Midbrain (tissue), 1 donor: ENCODE results near the gene NFKB1.
A peak's percentile ranks its signal among the peaks of the same experiment; 100 is the strongest.
"Not testable (repeated sequence)": the region's sequence is repeated elsewhere in the genome, so short reads cannot be mapped to it uniquely, and the experiment has no call there.

Source experiments
- DNase-seq: peaks from one replicate; lab custom pipeline; 2025; lab: John Stamatoyannopoulos, UW

The NFKB1 gene

DNA sequence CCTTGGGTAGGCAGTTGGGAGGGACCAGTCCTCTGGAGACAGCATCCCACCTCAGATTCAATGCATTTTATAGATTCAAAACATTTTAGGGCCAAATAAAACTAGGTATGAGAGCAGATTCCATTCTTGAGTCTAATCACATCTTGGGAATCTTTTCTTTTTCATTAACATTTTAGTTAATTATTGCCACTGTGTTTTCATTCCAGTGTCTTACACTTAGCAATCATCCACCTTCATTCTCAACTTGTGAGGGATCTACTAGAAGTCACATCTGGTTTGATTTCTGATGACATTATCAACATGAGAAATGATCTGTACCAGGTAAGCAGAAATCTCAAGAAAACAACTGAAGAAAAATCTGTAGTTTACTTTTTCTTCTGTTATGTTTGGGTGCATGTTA lies 99.5 kb downstream of the NFKB1 start:
- no peak for DNase-seq

DNA sequence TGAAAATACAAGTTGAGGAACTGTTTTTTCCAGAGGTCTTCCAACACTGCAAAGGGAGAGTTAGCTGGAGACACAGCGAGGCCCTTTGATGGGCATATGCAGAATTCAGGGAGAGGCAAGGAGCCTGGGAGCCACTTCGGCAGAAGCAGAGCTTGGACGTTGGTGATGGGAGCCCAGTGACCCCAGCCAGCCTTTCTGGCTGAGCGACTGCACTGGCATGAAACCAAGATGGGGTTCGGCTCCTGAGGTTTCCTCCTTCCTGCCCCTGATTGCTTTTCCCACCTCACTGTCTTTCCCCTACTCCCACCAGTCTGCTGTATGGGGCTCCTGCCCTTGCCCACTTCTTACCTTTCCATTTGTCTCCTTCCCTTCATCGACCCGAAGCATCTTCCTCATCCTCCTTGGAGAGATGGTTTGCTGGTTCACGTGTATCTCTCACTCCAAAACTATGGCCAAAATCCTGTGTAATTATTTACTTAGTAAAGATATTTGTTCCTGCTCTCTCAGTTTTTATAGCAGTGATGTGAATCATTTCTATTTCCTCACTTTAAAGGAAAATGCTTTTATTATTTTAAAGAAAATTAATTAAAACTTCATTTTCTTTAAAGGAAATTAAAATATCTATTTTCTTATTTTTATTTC lies 100.5 kb downstream of the NFKB1 start:
- DNase-seq, result no peak

DNA sequence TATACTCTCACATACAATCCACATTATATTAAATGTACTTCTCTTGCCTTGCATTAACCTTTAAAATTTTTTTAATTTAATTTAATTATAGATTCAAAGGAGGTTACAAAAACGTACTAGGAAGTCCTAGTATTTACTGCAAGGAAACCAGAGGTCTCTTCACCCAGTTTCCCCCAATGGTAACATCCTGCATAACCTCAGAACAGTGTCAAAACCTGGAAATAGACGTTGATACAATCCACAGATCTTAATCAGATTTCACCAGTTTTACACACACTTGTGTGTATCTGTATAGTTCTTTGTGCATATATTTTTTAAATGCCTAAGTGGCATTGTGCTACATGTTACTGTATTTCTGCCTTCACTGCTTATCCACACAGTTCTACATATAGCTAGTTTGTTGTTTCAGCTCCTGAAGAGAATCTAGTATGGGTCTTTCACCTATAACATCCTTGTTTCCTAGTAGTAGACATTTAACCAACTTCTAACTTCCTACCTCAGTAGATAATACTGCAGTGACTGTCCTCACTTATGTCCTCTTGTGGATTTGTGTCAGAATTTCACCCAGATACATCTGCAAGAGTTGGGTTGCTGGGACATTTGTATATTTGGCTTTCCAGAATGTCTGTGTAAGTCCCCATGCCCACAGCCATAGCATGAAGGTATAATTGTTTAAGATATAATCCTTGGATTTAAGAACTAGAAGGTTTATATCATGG lies 103.2 kb downstream of the NFKB1 start:
- no peak for DNase-seq

DNA sequence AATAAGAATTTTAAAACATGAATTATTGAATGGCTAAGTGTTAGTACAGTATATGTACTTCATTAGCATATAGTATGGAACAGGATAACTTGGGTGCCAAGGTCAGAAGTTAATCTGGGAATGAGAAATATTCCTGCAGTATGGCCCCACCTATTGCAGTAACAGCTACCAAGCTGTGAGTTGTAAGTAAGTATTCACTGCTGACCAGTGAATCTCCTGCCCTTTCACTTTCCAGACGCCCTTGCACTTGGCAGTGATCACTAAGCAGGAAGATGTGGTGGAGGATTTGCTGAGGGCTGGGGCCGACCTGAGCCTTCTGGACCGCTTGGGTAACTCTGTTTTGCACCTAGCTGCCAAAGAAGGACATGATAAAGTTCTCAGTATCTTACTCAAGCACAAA lies 105.1 kb downstream of the NFKB1 start:
- DNase-seq, result no peak

DNA sequence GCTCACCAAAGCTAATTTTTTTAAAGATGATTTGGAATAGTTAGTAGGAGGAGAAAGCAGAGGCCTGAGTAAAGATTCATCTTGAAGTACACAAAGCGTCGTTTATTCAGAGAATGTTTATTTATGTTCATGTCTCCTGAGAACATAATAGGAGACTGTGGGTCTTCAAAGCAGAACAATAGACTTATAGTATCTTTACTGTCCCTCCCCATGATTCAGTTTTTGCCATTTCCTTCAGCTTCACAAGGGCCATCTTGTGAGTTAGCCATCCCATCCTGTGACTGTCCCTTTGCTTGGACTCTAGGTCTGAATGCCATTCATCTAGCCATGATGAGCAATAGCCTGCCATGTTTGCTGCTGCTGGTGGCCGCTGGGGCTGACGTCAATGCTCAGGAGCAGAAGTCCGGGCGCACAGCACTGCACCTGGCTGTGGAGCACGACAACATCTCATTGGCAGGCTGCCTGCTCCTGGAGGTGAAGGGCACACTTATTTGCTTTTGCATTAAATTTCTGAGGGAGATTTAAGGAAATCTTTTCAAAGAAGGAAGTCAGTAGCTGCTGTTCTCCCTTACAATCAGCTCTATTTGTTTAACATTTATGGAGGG lies 105.8 kb downstream of the NFKB1 start:
- no peak for DNase-seq

DNA sequence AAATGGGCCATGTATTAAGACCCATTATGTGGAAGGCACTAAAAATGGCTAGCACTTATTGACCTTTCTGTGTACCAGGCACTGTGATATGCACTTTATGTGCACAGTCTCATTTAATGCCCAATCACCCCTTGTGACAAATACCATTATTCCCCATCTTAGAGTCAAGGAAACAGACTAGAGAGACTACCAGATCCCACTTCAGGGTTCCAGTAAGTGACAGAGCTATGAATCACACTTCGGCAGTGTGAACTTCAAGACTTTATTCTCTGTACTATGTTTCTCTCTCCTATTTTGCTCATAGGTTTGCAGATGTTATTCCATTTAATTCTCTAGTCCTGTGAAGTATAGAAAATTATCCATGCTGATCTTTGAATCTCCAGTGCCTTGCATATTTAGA lies 107.0 kb downstream of the NFKB1 start:
- DNase-seq, result no peak

DNA sequence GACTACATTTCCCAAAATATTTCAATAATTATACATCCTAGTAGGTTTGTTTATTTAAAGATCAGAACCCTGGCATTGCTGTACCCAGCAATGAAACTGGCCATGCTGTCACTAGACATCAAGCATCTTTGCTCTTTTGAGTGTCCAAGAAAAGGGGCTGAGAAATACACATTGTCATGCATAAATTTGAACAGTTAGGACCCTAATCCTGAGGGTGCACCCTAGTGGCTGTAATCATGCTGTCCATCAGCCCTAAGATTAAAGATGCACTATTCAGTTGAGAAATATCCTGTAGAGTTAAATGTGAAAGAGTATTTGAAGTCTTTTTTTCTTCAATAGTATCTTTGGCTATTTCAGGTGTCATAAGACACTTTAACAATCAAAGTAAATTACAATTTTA lies 108.8 kb downstream of the NFKB1 start:
- DNase-seq, result no peak

DNA sequence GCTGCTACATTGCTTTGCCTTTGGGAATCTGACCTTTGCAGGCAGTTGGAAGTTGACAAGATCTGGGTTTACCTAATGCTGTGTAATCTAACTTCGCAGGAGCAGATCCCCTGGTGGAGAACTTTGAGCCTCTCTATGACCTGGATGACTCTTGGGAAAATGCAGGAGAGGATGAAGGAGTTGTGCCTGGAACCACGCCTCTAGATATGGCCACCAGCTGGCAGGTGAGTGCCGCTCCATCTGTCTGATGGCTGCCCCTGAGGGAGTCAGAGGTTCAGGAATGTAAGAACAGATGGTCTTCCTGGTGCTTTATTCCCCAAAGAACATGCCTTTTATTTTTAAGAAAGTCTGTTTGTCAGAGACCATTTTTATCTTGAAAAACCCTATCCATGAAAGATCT lies 109.3 kb downstream of the NFKB1 start:
- no peak for DNase-seq

DNA sequence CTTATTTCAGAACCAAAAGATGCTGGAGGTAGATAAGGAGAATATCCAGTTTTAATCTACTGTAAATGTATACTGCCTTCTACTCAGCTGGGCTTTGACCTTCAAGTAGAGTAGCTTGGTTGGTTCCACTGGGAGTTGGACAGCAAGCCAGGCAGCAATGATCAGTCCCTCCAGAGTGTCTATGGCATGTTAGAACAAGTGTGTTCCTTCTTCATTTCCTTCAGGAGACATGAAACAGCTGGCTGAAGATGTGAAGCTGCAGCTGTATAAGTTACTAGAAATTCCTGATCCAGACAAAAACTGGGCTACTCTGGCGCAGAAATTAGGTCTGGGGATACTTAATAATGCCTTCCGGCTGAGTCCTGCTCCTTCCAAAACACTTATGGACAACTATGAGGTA lies 111.1 kb downstream of the NFKB1 start:
- DNase-seq, result no peak

DNA sequence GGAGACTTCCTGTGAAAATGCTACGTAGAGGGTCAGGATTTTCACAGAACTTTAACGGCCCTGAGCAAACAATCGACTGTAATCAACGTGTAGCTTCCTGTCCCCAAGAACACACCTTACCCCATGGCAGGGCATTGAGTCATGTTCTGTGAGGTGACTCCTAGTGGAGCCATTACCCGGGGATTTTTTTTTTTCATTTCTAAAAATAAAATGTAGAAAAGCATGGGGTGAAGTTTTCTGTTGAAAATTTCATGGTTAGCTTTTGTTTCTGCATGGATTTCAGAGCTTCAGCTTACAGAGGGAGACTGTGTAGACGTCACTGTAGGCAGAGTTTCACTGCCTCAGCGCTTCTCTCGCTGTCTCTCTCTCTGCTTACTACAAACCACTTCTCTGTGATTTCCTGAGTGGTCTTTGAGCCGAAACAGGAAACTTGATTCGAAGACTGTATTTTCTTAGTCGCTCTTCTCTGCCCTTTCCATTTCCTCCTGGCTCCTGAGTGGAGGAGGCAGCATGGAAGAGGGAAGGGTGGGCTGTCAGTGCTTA lies 111.7 kb downstream of the NFKB1 start:
- DNase-seq, result no peak

DNA sequence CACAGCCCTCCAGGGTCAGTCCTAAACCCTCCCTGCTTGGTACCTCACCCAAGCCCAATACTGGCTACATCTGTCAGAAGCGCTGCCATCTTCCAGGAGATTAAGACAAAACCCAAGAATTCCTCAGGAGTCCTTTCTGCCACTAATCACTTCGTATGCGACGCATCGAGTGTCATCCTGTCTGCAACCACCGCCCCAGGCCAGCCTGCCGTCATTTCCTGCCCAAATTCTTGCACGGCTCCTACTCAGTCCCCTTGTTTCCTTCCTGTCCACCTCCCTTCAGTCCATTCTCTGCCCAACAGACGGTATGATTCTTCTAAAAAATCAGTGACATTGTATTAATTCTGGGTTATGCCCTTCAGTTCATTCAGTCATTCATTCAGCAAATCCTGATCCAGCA lies 113.6 kb downstream of the NFKB1 start:
- no peak for DNase-seq

DNA sequence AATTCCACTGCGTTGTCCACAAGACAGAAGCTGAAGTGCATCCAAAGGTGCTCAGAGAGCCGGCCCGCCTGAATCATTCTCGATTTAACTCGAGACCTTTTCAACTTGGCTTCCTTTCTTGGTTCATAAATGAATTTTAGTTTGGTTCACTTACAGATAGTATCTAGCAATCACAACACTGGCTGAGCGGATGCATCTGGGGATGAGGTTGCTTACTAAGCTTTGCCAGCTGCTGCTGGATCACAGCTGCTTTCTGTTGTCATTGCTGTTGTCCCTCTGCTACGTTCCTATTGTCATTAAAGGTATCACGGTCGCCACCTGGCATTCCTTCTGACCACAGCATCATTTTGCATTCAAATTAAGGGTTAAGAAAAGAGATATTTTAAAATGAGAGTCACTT lies 115.5 kb downstream of the NFKB1 start:
- DNase-seq, result no peak

DNA sequence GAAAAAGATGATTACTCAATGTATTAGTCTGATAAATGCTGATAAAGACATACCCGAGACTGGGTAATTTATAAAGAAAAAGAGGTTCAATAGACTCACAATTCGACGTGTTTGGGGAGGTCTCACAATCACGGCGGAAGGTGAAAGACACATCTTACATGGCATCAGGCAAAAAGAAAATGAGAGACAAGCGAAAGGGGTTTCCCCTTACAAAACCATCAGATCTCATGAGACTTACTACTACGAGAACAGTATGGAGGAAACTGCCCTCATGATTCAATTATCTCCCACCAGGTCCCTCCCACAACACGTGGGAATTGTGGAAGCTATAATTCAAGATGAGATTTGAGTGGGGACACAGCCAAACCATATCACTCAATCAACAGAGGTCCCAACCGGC lies 117.9 kb downstream of the NFKB1 start:
- not testable (repeated sequence) for DNase-seq

DNA sequence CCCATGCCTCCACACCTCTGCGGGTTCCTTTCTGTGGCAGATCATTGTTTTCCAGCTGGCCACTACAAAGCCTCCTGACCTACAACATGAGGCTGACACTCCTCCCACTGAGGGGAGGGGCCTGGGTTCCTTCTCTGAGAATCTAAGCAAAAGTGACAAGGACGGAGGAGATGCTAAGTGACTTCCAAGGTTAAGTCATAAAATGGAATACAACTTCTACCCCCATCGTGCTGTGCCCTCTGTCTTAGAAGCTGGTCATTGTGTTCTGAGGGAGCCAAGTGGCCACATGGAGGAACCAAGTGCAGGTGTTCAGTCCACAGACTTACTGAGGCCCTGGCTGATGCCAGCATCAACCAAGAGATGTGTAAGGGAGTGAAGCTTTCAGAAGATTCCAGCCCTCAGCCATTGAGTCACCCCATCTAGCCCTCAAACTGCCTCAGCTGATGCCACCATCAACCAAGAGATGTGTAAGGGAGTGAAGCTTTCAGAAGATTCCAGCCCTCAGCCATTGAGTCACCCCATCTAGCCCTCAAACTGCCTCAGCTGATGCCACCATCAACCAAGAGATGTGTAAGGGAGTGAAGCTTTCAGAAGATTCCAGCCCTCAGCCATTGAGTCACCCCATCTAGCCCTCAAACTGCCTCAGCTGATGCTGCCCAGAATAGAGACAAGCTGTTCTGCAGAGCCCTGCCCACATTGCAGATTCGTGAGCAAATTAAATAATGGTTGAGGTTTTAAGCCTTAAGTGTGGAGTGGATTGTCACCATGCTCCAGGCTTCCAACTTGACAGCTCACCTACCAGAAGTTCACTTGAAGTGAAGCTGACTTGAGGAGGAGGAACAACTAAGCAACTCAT lies 118.8 kb downstream of the NFKB1 start:
- DNase-seq, result not testable (repeated sequence)

DNA sequence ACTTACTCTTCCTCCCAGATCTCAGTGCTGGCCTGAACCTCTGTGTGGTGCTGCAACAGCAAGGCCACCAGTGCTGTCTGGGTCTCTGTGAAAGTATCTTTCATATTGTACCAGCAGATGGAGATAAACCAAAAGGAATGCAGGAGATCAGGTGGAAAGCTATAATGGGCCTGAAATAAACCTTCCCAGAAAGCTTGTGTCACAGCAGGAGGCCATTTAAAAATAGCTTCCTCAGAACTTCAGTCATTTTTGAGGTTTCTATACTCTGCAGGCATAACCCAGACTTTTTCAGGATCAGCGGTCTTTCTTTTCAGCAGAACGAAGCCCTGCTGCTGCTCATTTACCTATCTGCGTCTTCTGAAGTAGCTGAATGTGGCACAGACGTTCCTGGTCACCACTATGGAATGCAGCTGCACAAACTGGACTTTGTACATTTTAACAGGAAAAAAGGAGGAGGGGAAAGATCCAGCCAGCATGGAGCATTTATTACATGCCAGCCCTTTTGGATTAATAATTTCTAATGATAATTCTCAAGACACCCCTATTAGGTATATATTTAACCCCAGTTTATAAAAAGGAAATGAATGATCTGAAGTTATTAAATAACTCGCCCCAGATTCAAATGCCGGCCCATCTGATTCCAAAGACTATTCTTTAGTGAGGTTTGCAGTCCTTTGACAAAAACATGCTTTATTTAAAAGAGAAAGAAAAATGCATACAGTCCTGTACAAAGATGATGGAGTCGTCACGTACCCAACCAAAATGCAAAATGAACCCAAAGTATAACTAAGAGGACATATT lies 119.7 kb downstream of the NFKB1 start:
- DNase-seq, result peak; percentile 80

DNA sequence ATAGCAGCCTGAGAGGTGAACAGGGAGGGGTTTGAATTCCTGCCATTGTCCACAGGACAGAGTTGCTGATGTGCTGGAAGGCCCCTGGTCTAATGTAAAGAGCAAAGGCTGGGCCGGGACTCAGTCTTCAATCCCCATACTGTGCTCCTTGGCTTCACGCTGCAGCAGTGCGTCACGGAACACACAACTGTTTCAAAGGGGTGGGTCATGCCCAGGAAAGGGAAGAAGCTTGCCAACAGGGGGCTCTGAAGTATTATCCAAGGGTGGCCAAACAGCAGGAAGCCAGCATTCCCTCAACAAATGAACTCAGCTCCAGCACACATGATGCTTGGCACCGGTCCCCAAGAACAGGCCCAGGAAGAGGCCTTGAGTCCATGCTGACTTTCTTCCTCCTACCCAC lies 122.5 kb downstream of the NFKB1 start:
- peak; percentile 19 for DNase-seq

DNA sequence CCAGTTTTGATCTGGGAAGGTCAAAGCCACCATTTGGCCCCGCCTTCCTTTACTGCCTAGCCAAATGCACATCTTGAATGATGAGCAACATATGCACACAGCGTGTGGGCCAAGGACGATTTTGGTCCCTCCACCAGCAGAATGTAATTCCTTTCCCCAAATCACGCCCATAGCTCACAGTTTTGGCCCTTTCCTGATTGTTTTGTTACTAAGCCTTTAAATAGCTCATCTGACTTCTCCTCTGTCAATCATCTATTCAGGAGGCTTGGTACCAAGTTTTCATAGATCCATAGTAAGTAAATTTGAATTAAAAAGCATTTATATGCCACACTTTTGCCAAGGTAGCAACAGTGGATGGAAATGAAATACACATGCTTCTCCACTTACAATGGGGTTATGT lies 123.3 kb downstream of the NFKB1 start:
- DNase-seq, result no peak

DNA sequence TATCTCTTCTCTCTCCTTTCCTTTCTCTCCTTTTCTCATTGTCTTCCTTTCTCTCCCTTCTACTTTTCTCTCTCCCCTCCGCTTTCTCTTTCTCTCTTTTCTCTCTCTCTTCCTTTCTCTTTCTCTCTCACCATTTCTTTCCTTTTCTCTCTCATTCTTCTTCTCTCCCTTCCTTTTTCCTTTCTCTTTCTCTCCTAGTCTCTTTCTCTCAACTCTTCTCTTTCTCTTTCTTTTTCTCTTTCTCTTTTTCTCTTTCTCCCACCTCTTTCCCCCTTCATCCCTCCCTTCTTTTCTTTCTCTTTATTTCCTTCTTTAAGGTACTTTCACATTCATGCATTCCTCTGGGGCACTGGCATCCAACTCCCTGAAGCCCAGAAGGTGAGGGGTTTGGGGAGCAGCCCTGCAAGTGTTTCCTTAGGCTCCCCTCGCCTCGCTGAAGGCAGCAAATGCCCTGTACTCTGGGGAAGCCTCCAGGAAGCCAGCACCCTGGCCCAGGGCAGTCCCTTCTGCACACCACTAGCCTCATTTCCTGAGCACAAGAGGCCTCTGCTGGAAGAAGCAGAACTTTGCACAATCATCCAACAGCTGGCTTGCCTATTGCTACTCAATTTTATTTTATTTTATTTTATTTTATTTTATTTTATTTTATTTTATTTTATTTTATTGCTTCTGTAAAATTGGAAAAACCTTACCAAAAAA lies 124.2 kb downstream of the NFKB1 start:
- DNase-seq, result no peak

DNA sequence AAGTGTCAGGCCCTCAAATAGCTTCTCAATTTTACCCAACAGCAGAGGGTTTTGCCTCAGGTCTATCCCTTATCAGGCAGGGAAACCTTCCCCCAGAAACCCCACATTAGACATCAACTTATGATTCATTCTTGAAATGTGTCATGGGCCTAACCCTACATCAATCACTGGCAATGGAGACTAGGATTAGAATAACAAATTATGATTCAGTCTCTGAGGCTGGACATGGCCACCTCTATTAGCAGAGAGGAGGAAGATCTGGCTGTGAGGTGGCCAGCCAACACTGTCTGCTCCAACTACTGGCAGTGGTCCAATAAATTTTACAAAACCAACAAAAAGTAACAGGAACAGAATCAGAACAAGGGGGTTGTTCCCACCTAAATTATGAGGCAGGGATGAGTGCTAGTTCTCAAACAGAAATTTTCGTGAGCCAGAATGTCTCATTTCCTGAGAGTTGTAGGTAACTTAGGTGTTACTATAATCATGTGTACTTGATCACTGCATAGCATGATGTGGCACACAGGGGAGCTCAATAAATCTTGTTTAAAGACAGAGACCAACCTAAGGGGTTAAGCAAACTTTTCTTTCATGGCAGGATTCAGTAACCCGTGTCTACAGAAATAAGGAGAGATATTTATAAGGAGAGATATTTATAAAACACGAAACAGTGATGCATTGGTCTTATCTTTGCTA lies 126.8 kb downstream of the NFKB1 start:
- no peak for DNase-seq

DNA sequence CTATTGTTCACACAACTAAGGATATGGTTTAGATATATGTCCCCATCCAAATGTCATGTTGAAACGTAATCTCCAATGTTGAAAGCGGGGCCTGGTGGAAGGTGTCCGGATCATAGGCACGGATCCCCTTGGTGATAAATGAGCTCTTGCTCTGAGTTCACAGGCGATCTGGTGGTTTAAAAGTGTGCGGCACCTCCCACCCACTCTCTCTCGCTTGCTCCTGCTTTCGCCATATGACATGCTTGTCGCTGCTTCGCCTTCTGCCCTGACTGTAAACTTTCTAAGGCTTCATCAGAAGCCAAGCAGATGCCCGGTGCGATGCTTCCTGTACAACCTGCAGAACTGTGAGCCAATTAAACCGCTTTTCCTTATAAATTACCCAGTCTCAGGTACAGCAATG lies 128.5 kb downstream of the NFKB1 start:
- no peak for DNase-seq
